ENCODE measurements around the gene PIK3R1.

PIK3R1 gene

GRCh38 chr5:68252673-68253623 lies 37.4 kb downstream of the PIK3R1 start:
- DNase-seq (ENCODE audit: low read depth): peak; percentile 33

GRCh38 chr5:68253624-68254585 lies 38.3 kb downstream of the PIK3R1 start:
- no peak for DNase-seq (ENCODE audit: low read depth)

GRCh38 chr5:68254810-68255209 lies 39.3 kb downstream of the PIK3R1 start:
- DNase-seq (ENCODE audit: low read depth): no peak

DNA sequence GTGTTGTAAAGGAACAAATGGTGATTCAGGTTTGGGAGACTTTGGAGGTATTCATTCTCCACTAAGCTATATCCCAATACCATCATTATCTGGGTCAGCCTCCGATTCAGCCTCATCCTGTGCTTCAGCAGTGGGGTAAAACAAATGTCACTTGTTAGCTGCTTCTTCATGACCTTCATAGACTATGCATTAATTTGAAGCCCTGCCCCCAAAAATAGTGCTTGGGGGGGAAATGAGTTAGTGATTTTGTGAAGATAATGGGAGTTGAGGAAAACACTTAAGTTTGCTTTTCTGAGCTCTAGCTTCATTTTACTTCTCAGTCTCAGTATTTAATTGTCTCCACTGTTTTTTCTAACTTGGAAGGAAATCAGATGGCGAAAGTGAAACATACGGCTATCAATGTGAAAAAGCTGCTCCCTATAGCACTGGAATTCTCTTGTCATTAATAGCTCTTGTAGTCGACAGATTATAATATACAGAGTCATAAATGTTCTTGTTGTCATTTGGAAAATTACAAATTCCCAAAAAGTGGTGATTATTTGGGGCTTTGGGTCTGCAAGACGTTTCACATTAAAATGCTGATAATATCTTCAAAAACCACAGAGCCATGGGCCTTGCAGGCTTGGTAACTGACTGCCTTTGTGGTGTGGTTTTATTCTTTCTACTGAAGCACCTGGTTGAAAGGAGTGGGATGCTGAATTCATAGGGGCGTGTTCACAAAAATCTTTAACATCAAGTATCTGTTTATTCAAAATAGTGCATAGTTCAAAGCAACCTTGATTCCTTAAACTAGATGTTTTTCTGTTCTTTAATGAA lies 40.0 kb downstream of the PIK3R1 start:
- no peak for DNase-seq (ENCODE audit: low read depth)

- DNase-seq (ENCODE audit: low read depth): no peak
Observed at GRCh38 chr5:68257210-68257609, 41.7 kb downstream of the PIK3R1 start.

- no peak for DNase-seq (ENCODE audit: low read depth)
Observed at GRCh38 chr5:68258531-68258930, 43.0 kb downstream of the PIK3R1 start.

DNA sequence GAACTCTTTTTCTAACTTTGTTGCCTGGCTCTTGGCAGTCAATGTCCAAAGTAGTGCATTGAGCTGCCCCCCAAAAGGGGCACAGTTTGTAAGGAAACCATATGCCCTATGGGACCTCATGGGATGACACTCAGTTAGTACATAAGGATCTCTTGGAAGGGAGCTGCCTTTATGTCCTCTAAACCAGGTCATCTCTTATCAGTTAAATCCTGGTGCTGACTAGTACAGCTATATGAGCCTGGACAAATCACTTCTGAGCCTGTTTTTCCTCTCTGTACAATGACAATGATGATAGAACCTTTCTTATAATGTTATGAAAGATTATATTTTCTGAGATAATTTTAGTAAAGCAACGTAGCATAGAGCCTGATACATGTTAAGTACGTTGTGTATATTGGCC lies 44.1 kb downstream of the PIK3R1 start:
- no peak for DNase-seq (ENCODE audit: low read depth)

GRCh38 chr5:68260467-68260866 lies 44.9 kb downstream of the PIK3R1 start:
- DNase-seq (ENCODE audit: low read depth): no peak

DNA sequence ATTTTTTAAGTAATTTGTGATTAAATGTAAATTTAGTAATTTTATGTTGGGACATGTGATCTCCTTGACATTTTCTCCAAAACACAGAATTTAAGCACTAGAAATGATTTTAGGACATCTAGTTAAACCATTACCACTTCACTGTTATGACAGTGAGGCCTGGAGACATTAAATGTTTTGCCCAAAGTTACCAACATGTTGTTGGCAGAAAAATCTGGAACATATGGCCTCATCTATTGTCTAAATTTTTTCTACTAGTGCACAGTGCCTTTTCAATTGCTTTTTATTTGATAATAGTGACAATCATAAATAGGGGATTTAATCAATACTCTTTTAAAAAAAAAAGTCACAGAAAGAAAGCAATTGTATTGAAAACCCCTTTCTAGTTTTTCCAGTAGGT lies 45.6 kb downstream of the PIK3R1 start:
- no peak for DNase-seq (ENCODE audit: low read depth)

GRCh38 chr5:68261569-68262065 lies 46.1 kb downstream of the PIK3R1 start:
- DNase-seq (ENCODE audit: low read depth): no peak

DNA sequence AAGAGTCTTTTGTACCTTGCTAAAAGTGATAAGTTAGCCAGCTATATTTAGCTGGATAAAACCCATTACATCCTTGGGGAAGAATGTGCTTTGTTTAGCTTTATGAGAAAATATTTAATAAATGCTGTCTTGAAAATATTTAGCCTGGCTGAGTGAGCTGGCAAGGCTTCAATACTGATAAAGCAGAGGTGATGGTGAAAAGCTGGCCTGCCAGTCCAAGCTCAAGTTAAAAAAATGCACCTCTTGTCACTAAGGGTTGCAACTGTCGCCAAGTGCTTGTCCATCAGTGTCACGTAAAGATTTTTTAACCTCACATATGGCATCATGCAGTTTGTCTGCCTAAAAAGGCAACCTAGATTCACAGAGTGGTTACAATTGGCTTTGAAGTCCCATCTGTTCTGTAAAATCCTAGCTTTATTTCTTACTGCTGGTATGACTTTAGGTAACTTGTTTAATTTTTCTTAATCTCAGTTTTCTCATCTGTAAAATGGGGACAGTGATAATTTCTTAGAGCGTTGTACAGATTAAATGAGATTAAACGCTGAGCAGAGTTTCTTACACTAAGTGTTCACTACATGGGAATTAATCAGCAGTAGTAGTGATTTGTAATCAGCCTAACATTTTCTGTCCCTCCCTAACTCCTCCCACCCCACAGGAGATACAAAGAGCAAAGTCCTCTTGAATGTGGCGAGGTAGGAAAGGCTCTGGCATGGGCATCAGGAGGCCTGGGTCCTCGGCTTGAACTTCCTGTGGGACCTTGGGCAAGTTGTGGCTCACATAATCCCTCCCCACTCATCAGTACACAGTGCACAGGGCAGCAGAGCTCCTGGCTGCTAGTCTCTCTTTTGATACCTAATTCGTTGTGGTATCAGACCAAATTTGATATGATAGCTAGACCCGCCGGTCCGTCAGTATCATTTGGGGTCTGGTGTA lies 48.7 kb downstream of the PIK3R1 start:
- DNase-seq (ENCODE audit: low read depth): no peak

- no peak for DNase-seq (ENCODE audit: low read depth)
Observed at GRCh38 chr5:68265347-68265746, 49.8 kb downstream of the PIK3R1 start.

DNA sequence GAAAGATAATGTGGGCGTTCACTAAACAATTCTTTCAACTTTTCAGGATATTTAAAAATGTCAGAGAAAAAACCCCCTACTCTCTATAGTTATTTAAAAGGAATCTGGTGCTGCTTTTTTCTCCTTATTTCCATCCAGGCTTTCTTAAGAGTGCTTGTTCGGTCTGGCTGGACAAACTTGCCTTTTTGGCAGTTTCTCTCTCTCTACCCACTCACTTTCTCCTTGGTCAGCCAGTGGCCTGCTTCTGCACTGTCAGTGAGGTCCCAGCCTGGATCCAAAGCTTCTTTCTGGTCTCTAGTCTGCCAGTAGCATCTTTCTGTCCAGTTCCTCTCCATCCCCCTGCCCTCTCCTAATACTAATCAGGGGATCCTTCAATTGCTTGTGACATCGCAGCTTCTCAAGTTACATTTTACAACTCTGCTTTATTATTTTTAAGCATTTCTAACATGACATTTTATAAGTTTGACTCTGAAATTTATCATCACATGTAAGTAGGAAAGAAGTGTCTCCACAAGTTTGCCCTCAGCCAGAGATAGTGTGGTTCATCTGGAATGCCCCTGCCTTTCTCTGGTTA lies 50.4 kb downstream of the PIK3R1 start:
- no peak for DNase-seq (ENCODE audit: low read depth)

DNA sequence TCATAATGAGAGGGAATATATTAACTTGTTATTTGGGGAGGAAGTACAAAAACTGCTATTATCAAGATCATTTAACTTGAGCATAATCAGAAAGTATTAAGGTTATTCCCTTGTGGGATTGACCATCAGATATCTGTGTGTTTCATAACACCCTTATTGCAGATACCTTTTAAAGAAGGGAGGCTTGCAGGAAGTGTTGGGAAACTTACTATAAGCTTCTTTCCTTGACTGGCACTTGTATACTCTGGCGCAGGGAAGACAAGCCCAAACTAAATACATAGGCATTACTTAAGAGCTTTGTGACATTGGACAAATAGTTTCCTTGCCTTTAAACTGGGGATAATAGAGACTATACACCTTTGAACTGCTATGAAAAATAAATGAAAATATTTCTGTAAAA lies 50.9 kb downstream of the PIK3R1 start:
- DNase-seq (ENCODE audit: low read depth): no peak

GRCh38 chr5:68267066-68267465 lies 51.5 kb downstream of the PIK3R1 start:
- no peak for DNase-seq (ENCODE audit: low read depth)

DNA sequence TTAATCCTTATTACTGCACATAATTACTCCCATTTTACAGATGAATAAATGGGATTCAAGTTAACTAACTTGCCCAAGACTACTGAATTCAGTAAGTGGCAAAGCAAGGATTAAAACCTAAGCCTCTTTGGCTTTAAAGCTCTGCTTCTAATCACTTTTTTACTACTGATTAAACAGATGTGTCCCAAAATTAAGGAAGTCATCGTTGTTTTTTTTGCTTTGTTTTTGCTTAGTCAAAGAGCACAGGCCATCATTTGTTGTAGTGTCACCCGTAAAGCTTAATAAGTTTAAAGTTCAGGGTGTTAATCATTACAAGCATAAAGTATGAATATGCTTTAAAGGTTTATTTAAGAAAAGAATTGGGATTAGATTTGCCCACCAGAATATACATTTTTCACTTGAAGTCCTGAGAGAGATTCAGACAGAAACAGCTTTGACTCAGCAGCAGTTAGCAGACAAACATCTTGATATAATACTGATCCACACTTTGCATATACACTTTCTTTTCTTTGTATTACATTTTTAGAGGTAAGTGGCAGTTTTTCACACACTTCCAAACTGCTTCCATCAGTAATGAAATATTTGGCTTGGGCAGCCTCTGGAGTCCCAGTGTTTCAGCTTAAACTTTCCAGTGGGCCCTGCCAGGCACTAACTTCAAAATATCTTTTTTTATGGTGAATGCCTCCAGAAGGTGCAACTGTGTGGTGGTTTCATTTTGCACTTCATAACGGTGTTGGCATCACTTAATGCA lies 52.7 kb downstream of the PIK3R1 start:
- no peak for DNase-seq (ENCODE audit: low read depth)

- DNase-seq (ENCODE audit: low read depth): no peak
Observed at GRCh38 chr5:68268852-68269130, 53.2 kb downstream of the PIK3R1 start.

DNA sequence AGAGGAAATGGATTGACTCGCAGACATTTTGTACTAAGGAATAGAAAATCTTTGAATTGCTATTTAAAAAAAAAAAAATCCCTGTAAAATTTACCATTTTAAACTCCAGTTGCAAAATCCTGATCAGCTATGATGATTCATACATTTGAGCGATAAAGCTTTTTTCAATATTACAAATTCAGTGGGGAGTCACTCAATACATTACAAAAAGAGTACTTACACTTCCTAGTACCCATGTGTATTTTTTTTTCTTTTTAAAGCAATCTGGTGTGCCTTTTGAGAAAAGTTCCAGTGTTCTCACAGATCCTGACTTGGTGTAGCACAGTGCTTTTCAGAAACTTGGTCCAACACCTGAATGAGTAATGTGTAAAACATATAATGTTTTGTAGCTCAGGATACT lies 54.3 kb downstream of the PIK3R1 start:
- DNase-seq (ENCODE audit: low read depth): no peak

DNA sequence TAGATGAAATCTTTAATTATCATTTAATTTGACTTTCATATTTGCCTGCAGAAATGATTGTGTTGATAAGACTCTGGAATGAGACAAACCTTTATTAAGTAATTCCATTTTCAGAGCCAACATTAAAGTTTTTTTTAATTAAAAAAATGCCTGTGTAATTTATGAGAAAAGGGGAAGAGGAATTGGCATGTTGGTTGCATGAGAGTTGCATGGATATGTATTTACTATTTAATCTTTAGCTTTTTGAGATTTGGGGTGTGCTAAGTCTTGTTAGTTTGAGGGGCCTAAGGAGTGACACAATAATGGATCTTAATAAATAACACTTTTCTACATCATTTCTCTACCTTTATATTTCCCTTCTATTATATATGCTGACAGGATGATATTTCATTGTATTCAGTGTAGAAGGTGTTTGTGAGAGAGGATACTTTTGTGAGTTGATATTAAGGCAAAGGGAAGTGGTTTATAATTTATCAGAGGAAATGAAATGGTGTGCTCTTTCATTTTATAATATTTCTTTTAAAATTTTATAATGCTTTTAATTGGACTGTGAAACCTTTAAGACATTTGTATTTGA lies 54.9 kb downstream of the PIK3R1 start:
- no peak for DNase-seq (ENCODE audit: low read depth)

Measured in stimulated activated CD8-positive, alpha-beta memory T cell treated with anti-CD3 and anti-CD28 coated beads, Interleukin-12 subunit alpha, Interleukin-12 subunit beta, amount 100 ng/mL, for 1 hour (primary cell).